Measurements from ENCODE around the gene NACC2.
"Not testable (repeated sequence)": the region's sequence is repeated elsewhere in the genome, so short reads cannot be mapped to it uniquely, and the experiment has no call there.

Gene NACC2

GRCh38 chr9:135971111-135971766, 123.8 kb downstream of the NACC2 start:
- no peak for DNase-seq

GRCh38 chr9:135970128-135970815, 124.8 kb downstream of the NACC2 start:
- DNase-seq, result no peak

DNA sequence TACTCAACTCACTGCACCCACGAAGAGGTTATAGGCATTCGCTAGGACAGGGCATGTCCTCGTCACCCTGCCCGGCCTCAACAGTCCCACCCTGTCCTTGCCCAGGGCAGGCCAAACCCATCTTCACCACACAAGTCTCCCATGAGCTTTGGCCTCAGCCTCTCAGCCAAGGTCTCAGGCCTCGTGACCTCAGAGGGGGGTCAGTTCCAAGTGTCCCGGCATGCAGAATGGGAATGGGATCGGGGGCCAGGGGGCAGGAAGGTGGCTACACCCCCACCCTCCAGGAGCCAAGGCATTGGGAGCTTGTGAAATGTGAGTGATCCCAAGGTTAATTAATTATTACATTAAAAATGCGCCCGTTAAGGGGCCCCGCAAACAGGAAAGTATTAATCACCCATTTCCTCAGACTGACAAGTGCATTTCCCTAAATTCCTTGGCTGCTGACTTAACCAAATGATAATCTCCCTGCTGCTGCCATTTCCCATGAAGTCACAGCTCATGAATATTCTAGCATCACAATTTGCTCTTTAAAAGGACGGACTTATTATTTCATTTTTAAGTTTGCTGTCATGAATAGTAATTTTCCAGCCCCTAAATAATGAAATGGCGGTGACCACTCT, 125.9 kb downstream of the NACC2 start:
- DNase-seq, result no peak

DNA sequence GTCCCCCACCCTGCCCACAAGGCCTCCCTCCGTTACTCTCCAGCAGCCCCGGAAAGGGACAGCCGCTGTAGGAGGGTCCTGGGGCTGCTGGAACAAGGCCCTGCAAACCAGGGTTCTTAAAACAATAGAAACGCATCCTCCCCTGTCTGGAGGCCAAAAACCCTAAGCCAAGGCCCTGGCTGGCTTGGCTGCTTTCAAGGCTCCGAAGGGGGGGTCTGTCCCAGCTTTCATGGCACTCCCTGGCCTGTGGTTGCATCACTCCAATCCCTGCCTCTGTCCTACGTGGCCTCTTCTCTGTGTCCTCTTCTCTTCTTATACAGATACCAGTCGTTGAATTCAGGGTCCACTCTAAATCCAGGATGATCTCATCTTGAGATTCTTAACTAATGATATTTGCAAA, 126.5 kb downstream of the NACC2 start:
- DNase-seq, result no peak

DNA sequence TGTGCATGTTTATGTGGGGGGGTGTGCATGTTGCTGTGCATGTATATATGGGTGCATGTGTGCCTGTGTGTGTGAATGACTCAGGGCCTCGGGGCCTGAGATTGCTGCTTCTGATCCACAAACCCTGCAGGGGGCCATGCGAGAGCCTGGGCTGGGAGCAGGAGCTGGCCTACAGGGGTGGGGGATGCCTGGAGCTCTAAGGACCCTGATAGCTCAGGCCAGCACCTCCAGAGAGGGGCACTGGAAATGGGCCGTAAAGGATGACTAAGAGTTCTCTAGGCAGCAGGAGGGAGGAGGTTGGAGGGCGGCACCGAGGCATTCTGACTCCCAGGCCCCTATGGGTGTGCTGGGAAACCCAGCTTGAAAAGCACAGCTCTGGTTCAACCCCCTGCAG, 127.0 kb downstream of the NACC2 start:
- no peak for DNase-seq

- not testable (repeated sequence) for DNase-seq
Measured at GRCh38 chr9:135966916-135967260, 128.2 kb downstream of the NACC2 start.

DNA sequence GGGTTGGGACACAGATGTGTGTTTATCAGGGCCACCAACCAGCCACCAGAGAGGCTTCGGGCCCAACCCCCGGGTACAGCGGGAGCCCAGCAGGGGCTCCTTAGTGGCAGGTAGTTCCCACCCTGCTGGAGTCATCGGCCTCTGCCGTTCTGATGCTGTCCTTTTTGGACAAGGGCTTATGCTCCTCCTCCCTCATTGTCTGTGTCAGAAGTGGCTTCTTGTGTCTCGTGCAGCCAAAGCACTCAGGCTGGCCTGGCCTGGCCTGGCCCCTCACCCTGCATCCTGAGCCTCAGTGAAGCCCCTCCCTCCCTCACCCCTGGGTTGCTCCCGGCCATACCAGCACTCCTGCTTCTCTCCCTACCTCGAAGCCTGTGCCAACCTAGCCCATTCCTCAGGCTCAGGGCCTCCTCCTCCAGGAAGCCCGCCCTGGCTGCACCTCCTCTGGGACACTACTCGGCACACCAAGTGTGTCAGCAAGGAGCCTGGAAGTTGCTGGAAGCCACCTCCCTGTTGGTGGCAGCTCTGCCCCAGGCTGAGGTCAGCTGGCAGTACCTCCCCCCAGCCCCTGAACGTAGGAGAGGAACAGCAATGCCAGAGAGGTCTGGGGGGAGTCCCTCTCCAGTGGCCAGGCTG, 129.8 kb downstream of the NACC2 start:
- no peak for DNase-seq

- no peak for DNase-seq
Measured at GRCh38 chr9:135963938-135964337, 131.2 kb downstream of the NACC2 start.

DNA sequence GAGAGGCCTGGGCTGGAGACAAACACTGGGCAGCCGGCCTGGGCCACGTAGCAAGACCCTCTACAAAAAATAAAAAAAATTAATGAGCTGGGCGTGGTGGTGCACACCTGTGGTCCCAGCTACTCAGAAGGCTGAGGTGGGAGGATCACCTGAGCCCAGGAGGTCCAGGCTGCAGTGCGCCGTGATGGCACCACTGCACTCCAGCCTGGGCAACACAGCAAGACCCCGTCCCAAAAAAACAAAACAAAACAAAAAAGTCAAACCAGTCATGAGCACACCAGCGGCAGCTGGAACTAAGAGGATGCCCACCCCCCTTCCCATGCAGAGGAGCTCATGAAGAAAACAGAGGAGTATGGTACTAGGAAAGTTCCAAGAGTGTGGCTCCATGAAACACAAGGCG, 131.8 kb downstream of the NACC2 start:
- no peak for DNase-seq

- DNase-seq, result no peak
Measured at GRCh38 chr9:135962696-135963307, 132.3 kb downstream of the NACC2 start.

- no peak for DNase-seq
Measured at GRCh38 chr9:135961811-135962695, 133.0 kb downstream of the NACC2 start.

DNA sequence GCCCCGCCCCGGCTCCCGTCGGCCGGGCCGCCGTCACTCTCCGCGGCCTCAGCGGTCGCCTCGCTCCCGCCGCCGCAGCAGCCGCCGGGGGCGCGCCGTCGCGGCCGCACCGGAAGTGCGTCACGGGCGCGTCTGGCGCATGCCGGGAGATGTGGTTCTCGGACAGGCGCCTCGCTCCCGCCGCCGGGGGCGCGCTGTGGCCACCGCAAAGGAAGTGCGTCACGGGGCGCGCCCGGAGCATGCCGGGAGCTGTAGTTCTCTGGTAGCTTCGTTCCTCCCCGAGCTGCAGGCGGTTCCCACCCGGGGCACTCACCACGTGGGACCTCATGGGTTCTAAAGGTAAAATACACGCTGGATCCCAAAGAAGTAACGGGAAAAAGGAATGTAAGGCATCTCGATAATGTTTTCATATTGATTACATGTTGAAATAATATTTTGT, 133.8 kb downstream of the NACC2 start, which contains the start of gene UBAC1:
UBAC1 (minus strand) TSS at position 97 of the 439 bp plus-strand sequence. CDS start 211 bp downstream, outside the sequence.
- peak; percentile 21 for DNase-seq

- DNase-seq, result no peak
Measured at GRCh38 chr9:135960411-135961276, 134.4 kb downstream of the NACC2 start.

- no peak for DNase-seq
Measured at GRCh38 chr9:135959814-135960213, 135.3 kb downstream of the NACC2 start.

- no peak for DNase-seq
Measured at GRCh38 chr9:135958485-135958884, 136.6 kb downstream of the NACC2 start.

DNA sequence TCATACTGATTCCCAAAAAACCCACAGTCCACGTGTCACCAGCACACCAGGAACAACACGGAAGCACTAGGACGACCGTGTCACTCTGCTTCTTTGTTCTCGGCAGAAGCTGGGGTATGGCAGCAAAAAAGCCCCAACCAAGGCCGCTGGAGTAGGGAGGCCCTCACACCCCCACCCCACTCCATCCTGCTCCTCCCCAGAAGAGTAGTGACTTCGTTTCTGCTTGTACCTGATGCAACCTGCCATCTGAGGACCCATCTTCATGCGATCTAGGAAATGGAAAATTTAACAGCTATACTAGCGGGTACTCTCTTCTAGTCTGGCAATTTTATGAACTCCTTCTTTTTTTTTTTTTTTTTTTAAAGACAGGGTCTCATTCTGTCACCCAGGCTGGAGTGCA, 137.7 kb downstream of the NACC2 start:
- no peak for DNase-seq

- DNase-seq, result no peak
Measured at GRCh38 chr9:135956802-135957174, 138.3 kb downstream of the NACC2 start.
